SK-N-SH (cell line): ENCODE results near the gene ERGIC2.

Experiments used
- EP300 ChIP-seq, 2 experiments: IDR thresholded peaks; 2 replicates each; pipeline versions ENCODE4 v1.4.0 to v1.6.1; 2012; ENCODE audit warnings: borderline replicate concordance in 1 of 2, low read depth in 1 of 2, low read length in 1 of 2
- POLR2AphosphoS5 ChIP-seq: IDR thresholded peaks from 2 replicates; pipeline ENCODE4 v1.6.1; 2012; ENCODE audit warnings: low read depth, low read length
- TAF1 ChIP-seq: IDR thresholded peaks from 2 replicates; pipeline ENCODE4 v1.6.1; 2012; ENCODE audit warnings: low read depth, mild to moderate bottlenecking, low read length, moderate library complexity, borderline replicate concordance
- TF ChIP-seq, protein P1 (sequence below): IDR thresholded peaks from 2 replicates; pipeline ENCODE4 v1.6.1; 2012; ENCODE audit warnings: mild to moderate bottlenecking, low read depth, low read length, moderate library complexity
- TF ChIP-seq, protein P2 (sequence below): fragments of 200-600 bp; sonication (generic); IDR thresholded peaks from 2 replicates; pipeline ENCODE4 v1.6.1; 2017; ENCODE audit warnings: antibody characterized with exemption, mild to moderate bottlenecking, moderate library complexity

- TF ChIP-seq TAF1 (no peak), POLR2AphosphoS5 (no peak), EP300 (IDR thresholded peaks at IDR 0.05; ENCODE audit: borderline replicate concordance in 1 of 2, low read depth in 1 of 2, low read length in 1 of 2) (no peak)
- TF ChIP-seq, protein P1, sequence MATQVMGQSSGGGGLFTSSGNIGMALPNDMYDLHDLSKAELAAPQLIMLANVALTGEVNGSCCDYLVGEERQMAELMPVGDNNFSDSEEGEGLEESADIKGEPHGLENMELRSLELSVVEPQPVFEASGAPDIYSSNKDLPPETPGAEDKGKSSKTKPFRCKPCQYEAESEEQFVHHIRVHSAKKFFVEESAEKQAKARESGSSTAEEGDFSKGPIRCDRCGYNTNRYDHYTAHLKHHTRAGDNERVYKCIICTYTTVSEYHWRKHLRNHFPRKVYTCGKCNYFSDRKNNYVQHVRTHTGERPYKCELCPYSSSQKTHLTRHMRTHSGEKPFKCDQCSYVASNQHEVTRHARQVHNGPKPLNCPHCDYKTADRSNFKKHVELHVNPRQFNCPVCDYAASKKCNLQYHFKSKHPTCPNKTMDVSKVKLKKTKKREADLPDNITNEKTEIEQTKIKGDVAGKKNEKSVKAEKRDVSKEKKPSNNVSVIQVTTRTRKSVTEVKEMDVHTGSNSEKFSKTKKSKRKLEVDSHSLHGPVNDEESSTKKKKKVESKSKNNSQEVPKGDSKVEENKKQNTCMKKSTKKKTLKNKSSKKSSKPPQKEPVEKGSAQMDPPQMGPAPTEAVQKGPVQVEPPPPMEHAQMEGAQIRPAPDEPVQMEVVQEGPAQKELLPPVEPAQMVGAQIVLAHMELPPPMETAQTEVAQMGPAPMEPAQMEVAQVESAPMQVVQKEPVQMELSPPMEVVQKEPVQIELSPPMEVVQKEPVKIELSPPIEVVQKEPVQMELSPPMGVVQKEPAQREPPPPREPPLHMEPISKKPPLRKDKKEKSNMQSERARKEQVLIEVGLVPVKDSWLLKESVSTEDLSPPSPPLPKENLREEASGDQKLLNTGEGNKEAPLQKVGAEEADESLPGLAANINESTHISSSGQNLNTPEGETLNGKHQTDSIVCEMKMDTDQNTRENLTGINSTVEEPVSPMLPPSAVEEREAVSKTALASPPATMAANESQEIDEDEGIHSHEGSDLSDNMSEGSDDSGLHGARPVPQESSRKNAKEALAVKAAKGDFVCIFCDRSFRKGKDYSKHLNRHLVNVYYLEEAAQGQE, result no peak
- TF ChIP-seq, protein P2, sequence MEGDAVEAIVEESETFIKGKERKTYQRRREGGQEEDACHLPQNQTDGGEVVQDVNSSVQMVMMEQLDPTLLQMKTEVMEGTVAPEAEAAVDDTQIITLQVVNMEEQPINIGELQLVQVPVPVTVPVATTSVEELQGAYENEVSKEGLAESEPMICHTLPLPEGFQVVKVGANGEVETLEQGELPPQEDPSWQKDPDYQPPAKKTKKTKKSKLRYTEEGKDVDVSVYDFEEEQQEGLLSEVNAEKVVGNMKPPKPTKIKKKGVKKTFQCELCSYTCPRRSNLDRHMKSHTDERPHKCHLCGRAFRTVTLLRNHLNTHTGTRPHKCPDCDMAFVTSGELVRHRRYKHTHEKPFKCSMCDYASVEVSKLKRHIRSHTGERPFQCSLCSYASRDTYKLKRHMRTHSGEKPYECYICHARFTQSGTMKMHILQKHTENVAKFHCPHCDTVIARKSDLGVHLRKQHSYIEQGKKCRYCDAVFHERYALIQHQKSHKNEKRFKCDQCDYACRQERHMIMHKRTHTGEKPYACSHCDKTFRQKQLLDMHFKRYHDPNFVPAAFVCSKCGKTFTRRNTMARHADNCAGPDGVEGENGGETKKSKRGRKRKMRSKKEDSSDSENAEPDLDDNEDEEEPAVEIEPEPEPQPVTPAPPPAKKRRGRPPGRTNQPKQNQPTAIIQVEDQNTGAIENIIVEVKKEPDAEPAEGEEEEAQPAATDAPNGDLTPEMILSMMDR, result no peak
Observed at GRCh38 chr12:29428633-29429032, 47.7 kb upstream of the ERGIC2 start.
